B cell (primary cell): ENCODE data around the gene RDH5. TPM values are rescaled to one million over a fixed set of nuclear protein-coding genes. Genes with fewer than 3 reads are reported as not detected.

Experiments
- ATAC-seq: fragments of 200-7000 bp; cut with Tn5 transposase; one replicate; pipeline ENCODE4 v1.10.0; 2021; ENCODE audit warnings: low read depth, mild to moderate bottlenecking, moderate number of reproducible peaks, moderate library complexity
- CTCF ChIA-PET: fragments of 350-600 bp; sonication (Branson Sonifier 250); formaldehyde crosslinking; loops from one replicate; lab custom pipeline; 2021; ENCODE audit warnings: antibody characterized with exemption, inconsistent platforms; lab: Charles Lee
- POLR2A ChIA-PET: fragments of 350-600 bp; sonication (Branson Sonifier 250); formaldehyde crosslinking; loops from one replicate; lab custom pipeline; 2021; ENCODE audit warnings: antibody characterized with exemption; lab: Charles Lee
- DNase-seq: peaks from one replicate; pipeline ENCODE4 v3.0.0; 2013
- H2AFZ ChIP-seq: 2 replicates; pipeline ENCODE4 v1.6.1; 2012; ENCODE audit warnings: mild to moderate bottlenecking, low read depth, low read length; ENCODE audit not compliant: insufficient read depth, poor library complexity, severe bottlenecking
- H3K27ac ChIP-seq, 2 donors: 1 replicate in 1 of 2; 2 replicates in 1 of 2; pipeline ENCODE4 v1.5.1; 2012 to 2013; ENCODE audit warnings: low read length in 2 of 2, mild to moderate bottlenecking in 2 of 2, moderate library complexity in 1 of 2
- H3K27me3 ChIP-seq, 4 experiments: fragments of 200-600 bp in 1 of 4; sonication (generic) in 1 of 4; replicated peaks in 1 of 4; 1 replicate in 2 of 4; 2 replicates in 2 of 4; pipeline versions ENCODE4 v1.6.1 to v1.7.0; 2013 to 2016; ENCODE audit warnings: low read length in 3 of 4, mild to moderate bottlenecking in 2 of 4, mixed read lengths in 1 of 4, moderate library complexity in 1 of 4; ENCODE audit not compliant: insufficient read depth in 4 of 4, control insufficient read depth in 3 of 4; ENCODE audit errors: control extremely low read depth in 1 of 4
- H3K36me3 ChIP-seq, 2 experiments: replicated peaks in 1 of 2; 1 replicate in 1 of 2; 2 replicates in 1 of 2; pipeline versions ENCODE4 v1.6.1 to v1.7.1; 2013; ENCODE audit warnings: low read length in 1 of 2; ENCODE audit not compliant: insufficient read depth in 2 of 2, control insufficient read depth in 1 of 2; ENCODE audit errors: control extremely low read depth in 1 of 2, extremely low read depth in 1 of 2
- H3K4me1 ChIP-seq, 2 donors: fragments of 200-600 bp in 1 of 2; sonication (generic) in 1 of 2; 1 replicate in 1 of 2; 2 replicates in 1 of 2; pipeline versions ENCODE4 v1.5.1 to v1.6.1; 2013 to 2017; ENCODE audit warnings: low read length in 2 of 2; ENCODE audit not compliant: control insufficient read depth in 2 of 2, insufficient read depth in 2 of 2
- H3K4me2 ChIP-seq: replicated peaks from 2 replicates; pipeline ENCODE3; 2012; ENCODE audit warnings: mild to moderate bottlenecking, low read depth, low read length; ENCODE audit not compliant: poor library complexity, severe bottlenecking
- H3K4me3 ChIP-seq, 5 experiments: fragments of 200-600 bp in 1 of 5; sonication (generic) in 1 of 5; 1 replicate in 3 of 5; 2 replicates in 2 of 5; pipeline versions ENCODE4 v1.5.1 to v1.7.0; 2011 to 2016; ENCODE audit warnings: low read length in 4 of 5, mild to moderate bottlenecking in 4 of 5, low read depth in 2 of 5, control low read depth in 1 of 5, moderate library complexity in 1 of 5; ENCODE audit not compliant: insufficient read depth in 1 of 5; ENCODE audit errors: control extremely low read depth in 1 of 5, extremely low read depth in 1 of 5
- H3K79me2 ChIP-seq: fragments of 200-600 bp; sonication (generic); one replicate; pipeline ENCODE4 v1.6.0; 2016; ENCODE audit warnings: low read length; ENCODE audit not compliant: control insufficient read depth, insufficient read depth
- H3K9ac ChIP-seq: fragments of 200-600 bp; sonication (generic); 2 replicates; pipeline ENCODE4 v1.6.1; 2017; ENCODE audit warnings: mild to moderate bottlenecking, low read length, moderate library complexity
- H3K9me3 ChIP-seq, 3 donors: one replicate each; pipeline versions ENCODE4 v1.6.1 to v1.7.1; 2013; ENCODE audit warnings: low read length in 2 of 3; ENCODE audit not compliant: control insufficient read depth in 2 of 3, insufficient read depth in 1 of 3; ENCODE audit errors: control extremely low read depth in 1 of 3
- H4K20me1 ChIP-seq: 2 replicates; pipeline ENCODE4 v1.6.0; 2012; ENCODE audit warnings: mild to moderate bottlenecking, low read length; ENCODE audit not compliant: insufficient read depth, control insufficient read depth, poor library complexity, severe bottlenecking
- H3K27ac Mint-ChIP-seq: one replicate; pipeline ENCODE4 v1.8.0; 2021; ENCODE audit warnings: mixed read lengths
- H3K27me3 Mint-ChIP-seq: one replicate; pipeline ENCODE4 v1.8.0; 2021; ENCODE audit warnings: mixed read lengths
- H3K4me1 Mint-ChIP-seq: one replicate; pipeline ENCODE4 v1.8.0; 2021; ENCODE audit warnings: mixed read lengths
- H3K4me3 Mint-ChIP-seq: one replicate; pipeline ENCODE4 v1.8.0; 2021; ENCODE audit warnings: mixed read lengths
- H3K9me3 Mint-ChIP-seq: one replicate; pipeline ENCODE4 v1.8.0; 2022; ENCODE audit warnings: mixed read lengths; ENCODE audit not compliant: insufficient read depth
- CTCF ChIP-seq: fragments of 200-600 bp; IDR thresholded peaks from one replicate; pipeline ENCODE4 v1.8.0; 2022; ENCODE audit warnings: antibody characterized with exemption, mild to moderate bottlenecking
- EZH2 ChIP-seq: IDR thresholded peaks from 2 replicates; pipeline ENCODE4 v1.6.1; 2012; ENCODE audit warnings: borderline replicate concordance, low read depth, mild to moderate bottlenecking, moderate library complexity, low read length; ENCODE audit not compliant: insufficient read depth, poor library complexity, severe bottlenecking
- WGBS: methylation state at CpG from one replicate; pipeline ENCODE4 v1.1.5; 2013; ENCODE audit warnings: missing lambda C conversion rate; ENCODE audit not compliant: insufficient coverage; 5-methylcytosine and 5-hydroxymethylcytosine counted together
- intact Hi-C: fragments of 100-400 bp; cut with micrococcal nuclease; formaldehyde crosslinking; loops from one replicate; pipeline ENCODE4 v1.10.0; 2022
- polyA minus RNA-seq: library from RNA; depleted of rRNA, polyadenylated mRNA; stranded (reverse); fragments of >200 nt; gene quantifications from 2 replicates; pipeline ENCODE4 v1.2.3, GENCODE V29; 2012
- polyA plus RNA-seq: library from polyadenylated mRNA; depleted of rRNA; stranded (reverse); fragments of >200 nt; gene quantifications from 2 replicates; pipeline ENCODE4 v1.2.3, GENCODE V29; 2012
- total RNA-seq, 2 donors: library from RNA; stranded (reverse); fragments of 120-200 nt in 1 of 2; gene quantifications; 1 replicate in 1 of 2; 2 replicates in 1 of 2; pipeline versions ENCODE4 v1.2.3 to v1.2.4, GENCODE V29; 2013 to 2022

RDH5 gene
- total RNA-seq (37.8 and 38.1 TPM in 2 replicates), polyA plus RNA-seq (32.6 and 34.0 TPM in 2 replicates), polyA minus RNA-seq (1.7 and 4.4 TPM in 2 replicates)
- total RNA-seq (2013), result 12.7 TPM

GRCh38 chr12:55720071-55720564 lies at the start of gene RDH5:
TSS of gene RDH5 (plus strand) at chr12:55720393. CDS start at chr12:55721185, 792 bp downstream.
- no peak for ATAC-seq
- intact Hi-C loops, result no loop called here

More at GRCh38 chr12:55720071-55720564, at the start of gene RDH5:
- H4K20me1 ChIP-seq, result peaks cover 23% of the 10 kb centered on the region
- H3K36me3 ChIP-seq, result peaks cover 0 to 32% of the 10 kb centered on the region in 2 experiments
- no peaks in the 10 kb centered on the region for H3K9me3 ChIP-seq
- H3K4me3 ChIP-seq, result no peak within 1 kb of the TSS
- H3K27me3 Mint-ChIP-seq, result no peaks in the 10 kb centered on the region
- peaks cover 18 to 42% of the 10 kb centered on the region in 2 donors for H3K4me1 ChIP-seq
- H3K4me1 Mint-ChIP-seq, result peaks cover 47% of the 10 kb centered on the region
- no peak for DNase-seq
- H3K27ac Mint-ChIP-seq, result no peak within 1 kb of the TSS
- WGBS, result 98% methylated on average over 4 of the region's 6 CpGs
- H3K4me2 ChIP-seq, result no peak within 1 kb of the TSS
- no peak within 1 kb of the TSS for H3K27ac ChIP-seq
- peaks cover 25% of the 10 kb centered on the region for H3K79me2 ChIP-seq
- CTCF ChIA-PET, result interaction anchor here (0.7 to 11.0 kb wide), 9 partner anchors 9 to 74 kb away, joined by 3 to 147 read pairs (median 4); partner anchors contain the start of gene CD63
- POLR2A ChIA-PET, result no interaction called here
- TF ChIP-seq CTCF, result no peak
- no peak for TF ChIP-seq EZH2
- no peak within 1 kb of the TSS for H3K9ac ChIP-seq
- H3K9me3 Mint-ChIP-seq, result no peaks in the 10 kb centered on the region
- H3K27me3 ChIP-seq, result no peaks in the 10 kb centered on the region
- H2AFZ ChIP-seq, result no peak within 1 kb of the TSS
- H3K4me3 Mint-ChIP-seq, result no peak within 1 kb of the TSS
